GM20000 (cell line): ENCODE measurements around the gene ING4.

ENCODE experiments used
- DNase-seq: peaks from one replicate; pipeline ENCODE4 v3.0.0; 2012; ENCODE audit warnings: low spot score
- CTCF ChIP-seq: IDR thresholded peaks from 2 replicates; pipeline ENCODE4 v1.5.1; 2012; ENCODE audit warnings: mild to moderate bottlenecking, control low read depth; ENCODE audit errors: extremely low read depth, missing control alignments

The ING4 gene

GRCh38 chr12:6653342-6653741, 9.6 kb downstream of the ING4 start:
- no peak for DNase-seq
- TF ChIP-seq CTCF: no peak

DNA sequence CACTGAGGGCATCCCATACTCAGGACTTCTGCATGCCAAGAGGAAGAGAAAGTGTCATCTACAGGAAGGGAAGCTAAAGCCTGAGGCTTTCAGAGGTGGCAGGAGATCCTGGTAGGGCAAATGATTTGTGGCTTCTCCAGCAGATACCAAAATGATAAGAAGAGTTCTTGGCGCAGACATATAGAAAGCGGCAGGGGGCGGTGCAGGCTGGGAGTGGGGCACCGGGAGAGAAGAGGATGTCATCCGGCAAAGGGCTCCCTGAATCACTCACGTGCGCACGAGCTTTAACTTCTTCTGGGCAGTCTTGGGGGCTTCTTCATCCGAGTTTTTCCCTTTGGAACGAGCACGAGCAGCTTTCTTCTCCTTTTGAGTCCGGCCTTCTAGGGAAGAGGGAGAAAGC, 10.5 kb downstream of the ING4 start:
- DNase-seq: no peak
- no peak for TF ChIP-seq CTCF

DNA sequence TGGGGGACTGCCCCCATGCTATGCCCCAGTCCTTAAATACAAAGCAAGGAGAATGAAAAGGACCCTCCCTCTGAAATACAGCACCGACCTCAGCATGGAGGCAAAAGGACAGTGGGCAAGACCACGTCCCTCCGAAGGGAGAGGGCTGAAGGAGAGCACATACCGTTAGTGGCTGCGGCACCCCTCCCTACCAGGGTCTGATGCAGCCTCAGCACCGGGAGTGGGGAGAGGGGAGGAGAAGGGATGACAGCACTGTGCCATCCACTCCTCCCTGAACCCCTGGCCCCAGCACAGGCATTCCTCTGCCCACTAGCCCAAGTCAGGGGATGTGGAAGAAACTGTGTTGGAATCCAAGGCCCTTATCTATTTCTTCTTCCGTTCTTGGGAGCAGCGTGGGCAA, 12.1 kb downstream of the ING4 start:
- no peak for TF ChIP-seq CTCF
- DNase-seq: no peak

DNA sequence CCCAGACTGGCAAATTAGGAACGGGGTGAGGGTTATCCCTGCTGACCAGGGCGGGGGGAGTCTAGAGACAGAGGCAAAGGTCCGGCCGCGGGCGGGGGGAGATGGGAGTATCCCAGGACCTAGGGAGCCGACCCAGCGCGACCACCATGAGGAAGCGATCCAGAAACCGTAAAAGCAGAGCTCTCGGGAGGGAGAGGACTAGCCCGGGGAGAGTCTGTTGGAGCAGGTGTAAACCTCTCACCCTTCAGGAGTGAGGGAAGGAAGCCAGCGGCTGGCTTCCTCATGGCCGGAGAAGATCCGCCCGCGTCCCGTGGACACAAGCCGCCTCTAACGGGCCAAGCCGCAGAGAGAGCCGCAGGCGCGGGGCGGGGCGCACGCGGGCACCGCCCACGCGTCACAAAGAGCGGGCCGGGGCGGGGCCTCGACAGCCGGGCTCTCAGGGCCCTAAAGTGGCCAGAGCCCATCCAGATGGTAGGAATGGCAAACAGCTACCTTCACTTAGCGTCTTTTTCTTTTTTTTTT, 15.8 kb downstream of the ING4 start, which contains the start of gene ACRBP:
Gene ACRBP, minus strand, starts transcription at position 350 of the 522 bp plus-strand sequence. Its CDS starts 66 bp downstream, at position 284.
- TF ChIP-seq CTCF: no peak
- DNase-seq: peak; percentile 76

DNA sequence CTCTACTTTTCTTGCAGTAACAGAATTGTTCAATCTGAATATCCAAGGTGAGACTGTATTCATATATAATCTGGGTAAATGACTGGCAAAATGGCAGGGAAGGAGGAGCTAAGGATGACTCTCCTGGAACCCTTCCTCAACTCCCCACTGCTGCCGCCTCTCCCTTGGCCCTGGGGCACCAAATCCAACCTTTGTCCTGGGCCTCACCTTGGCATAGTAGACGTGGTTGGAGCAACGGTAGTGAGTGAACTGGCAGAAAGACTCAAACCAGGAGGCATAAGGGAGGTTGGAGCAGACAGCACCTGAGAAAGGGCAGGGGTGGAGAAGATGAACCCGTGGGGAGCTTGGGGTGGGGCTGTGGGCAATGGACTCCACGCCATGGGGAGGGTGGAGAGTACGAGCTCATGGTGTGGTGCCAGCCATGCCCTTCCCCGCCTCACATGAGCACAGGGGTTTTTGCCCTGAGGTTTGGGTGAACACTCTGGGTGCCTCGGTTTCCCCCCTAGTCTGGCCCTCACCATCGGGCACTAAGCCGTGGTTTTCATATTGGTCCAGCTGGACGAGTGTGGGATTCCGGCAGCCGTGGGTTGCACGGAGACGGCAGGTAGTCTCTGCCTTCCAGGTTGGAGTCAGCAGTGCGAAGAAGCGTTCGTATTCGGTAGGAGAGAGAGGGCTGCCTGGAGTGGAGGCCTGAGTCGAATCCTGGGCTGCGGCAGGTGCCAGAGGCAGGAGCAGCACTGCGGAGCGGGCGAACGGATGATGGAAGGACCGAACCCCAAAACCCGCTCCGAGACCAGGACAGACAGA, 16.4 kb downstream of the ING4 start:
- no peak for TF ChIP-seq CTCF
- no peak for DNase-seq

DNA sequence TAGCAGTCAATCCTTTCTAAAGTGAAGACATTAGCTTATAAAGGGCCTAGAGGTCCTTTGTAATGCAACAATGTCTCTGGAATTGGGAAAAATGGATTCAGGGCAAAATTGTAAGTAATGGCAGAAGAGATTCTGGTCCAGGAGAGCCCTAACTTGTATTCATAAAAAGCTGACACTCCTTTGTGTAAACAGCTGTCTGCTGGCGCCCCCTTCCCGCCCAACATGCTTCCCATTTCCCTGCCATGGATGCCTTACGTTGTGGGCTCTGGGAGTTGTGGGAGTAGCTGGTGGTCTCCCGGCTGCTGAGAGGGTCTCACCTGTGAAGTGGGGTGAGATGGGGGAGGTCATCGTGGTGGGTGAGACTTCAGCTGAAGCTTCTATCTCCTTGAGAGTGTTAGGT, 18.0 kb downstream of the ING4 start:
- TF ChIP-seq CTCF: no peak
- no peak for DNase-seq

- TF ChIP-seq CTCF: no peak
- no peak for DNase-seq
Measured at GRCh38 chr12:6644257-6644596, 18.7 kb downstream of the ING4 start.
